Loucy (cell line): ENCODE data around the gene SMIM3.

ENCODE experiments used
- CTCF ChIP-seq: fragments of 200-600 bp; sonication (generic); conservative IDR thresholded peaks from 2 replicates; pipeline ENCODE4 v1.5.1; 2014; ENCODE audit warnings: mild to moderate bottlenecking, antibody characterized with exemption, low read length
- EZH2phosphoT487 ChIP-seq: fragments of 200-600 bp; IDR thresholded peaks from 2 replicates; pipeline ENCODE4 v1.6.1; 2018; ENCODE audit warnings: antibody characterized with exemption, mild to moderate bottlenecking, moderate library complexity, borderline replicate concordance

- TF ChIP-seq EZH2phosphoT487: no peak
- TF ChIP-seq CTCF: no peak
Observed at GRCh38 chr5:150771034-150771795, 7.3 kb upstream of the SMIM3 start.
